HG03175 (cell line): ENCODE measurements around the gene UQCC5.

Source experiments
- ATAC-seq: cut with Tn5 transposase; IDR thresholded peaks from one replicate; pipeline ENCODE4 v1.9.1; 2021; ENCODE audit warnings: mild to moderate bottlenecking, moderate library complexity; ENCODE audit not compliant: unreplicated experiment

UQCC5 gene

DNA sequence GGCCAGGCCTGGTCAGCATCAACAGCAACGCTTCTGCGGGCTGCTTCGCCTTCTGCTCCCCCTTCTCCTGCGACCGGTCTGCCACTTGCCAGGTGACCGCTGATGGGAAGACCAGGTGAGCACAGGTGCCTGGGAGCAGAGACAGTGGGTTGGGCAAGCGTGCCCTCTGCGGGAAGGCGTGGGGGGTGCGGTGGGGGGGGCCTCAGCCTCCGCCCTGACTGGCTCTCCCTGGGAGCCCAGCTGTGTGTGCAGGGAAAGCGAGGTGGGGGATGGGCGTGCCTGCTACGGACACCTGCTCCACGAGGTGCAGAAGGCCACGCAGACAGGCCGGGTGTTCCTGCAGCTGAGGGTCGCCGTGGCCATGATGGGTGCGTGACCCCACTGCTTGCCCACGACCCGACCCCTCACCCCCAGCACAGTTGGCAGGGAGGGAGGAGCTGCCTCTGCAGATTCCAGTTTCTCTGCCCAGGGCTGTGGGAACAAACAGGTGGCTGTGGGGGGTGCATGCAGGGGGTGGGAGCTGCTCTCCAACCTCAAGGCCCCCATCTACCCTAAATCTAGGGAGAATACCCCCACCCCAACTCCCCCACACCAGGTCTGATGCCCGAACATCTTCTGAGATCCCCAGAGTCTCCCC, 32.5 kb upstream of the UQCC5 start:
- ATAC-seq: no peak

DNA sequence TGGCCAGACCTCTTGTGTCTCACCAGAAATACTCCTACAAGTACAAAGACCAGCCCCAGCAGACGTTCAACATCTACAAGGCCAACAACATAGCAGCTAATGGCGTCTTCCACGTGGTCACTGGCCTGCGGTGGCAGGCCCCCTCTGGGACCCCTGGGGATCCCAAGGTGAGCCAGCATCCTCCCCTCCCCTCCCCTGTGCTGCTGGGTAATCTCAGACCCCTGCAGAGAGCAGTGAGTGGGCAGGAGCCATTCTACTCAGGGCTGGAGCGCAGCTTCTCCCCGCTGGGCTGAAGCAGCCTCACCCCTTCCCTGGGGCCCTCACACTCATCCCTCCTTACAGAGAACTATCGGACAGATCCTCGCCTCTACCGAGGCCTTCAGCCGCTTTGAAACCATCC, 31.4 kb upstream of the UQCC5 start:
- ATAC-seq: no peak

DNA sequence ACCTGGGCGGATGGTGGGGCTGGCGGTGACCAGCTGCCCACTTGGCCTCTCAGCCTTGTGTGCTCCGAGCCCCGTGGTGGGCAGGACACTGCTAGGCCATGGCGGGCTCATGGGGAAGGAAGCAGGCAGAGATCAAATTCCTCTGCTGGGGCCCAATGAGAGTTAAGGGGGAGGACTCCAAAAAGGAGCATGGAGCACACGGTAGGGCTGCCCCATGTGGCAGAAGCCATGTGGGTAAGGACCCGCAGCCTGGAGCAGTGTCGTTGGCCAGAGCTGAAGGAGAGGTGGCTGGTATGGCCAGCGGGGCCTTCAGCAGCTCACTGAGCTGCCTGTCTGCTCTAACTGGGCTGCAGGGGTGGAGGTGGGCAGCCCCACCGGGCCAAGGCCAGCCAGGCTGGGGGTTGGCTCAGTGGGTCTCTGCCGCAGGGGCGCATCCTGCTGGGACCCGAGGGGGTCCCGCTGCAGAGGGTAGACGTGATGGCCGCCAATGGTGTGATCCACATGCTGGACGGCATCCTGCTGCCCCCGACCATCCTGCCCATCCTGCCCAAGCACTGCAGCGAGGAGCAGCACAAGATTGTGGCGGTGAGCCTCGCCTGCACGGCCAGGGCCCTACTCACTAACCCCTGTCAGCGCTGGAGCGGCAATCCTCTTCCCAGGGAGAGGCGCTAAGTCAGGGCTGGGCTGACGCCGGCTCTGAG, 30.0 kb upstream of the UQCC5 start:
- ATAC-seq: no peak

DNA sequence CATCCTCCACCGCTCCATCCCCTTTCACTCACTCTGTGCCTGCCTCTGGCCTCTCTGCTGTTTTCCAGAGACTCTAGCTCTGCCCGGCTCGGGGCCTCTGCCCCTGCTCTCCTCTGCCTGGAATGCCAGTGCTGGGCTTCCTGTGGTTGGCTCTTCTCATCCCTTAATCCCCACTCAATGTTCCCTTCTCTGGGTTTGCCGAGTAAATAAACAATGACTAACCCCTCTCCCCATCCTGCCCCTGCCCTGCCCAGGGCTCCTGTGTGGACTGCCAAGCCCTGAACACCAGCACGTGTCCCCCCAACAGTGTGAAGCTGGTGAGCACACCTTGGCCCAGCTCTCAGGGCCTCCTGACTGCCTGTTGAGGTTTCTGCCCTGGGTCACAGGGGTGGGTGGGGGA, 29.0 kb upstream of the UQCC5 start:
- ATAC-seq: no peak

DNA sequence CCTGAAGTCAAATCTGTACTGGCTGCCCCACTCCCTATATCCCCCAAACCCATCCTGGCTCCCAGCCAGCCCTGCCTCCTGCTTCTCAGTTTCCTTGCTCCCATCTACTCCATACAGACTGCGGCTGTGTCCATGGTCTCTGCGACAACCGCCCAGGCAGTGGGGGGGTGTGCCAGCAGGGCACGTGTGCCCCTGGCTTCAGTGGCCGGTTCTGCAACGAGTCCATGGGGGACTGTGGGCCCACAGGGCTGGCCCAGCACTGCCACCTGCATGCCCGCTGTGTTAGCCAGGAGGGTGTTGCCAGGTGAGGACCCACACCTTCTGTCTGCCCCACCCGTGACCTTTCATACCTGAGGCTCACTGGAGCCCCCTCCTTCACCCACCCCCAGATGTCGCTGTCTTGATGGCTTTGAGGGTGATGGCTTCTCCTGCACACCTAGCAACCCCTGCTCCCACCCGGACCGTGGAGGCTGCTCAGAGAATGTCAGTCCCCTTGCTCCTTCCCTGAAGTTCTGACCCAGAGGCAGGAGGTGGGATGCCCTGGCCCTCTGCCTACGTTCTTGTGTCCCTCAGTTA, 26.6 kb upstream of the UQCC5 start:
- no peak for ATAC-seq

DNA sequence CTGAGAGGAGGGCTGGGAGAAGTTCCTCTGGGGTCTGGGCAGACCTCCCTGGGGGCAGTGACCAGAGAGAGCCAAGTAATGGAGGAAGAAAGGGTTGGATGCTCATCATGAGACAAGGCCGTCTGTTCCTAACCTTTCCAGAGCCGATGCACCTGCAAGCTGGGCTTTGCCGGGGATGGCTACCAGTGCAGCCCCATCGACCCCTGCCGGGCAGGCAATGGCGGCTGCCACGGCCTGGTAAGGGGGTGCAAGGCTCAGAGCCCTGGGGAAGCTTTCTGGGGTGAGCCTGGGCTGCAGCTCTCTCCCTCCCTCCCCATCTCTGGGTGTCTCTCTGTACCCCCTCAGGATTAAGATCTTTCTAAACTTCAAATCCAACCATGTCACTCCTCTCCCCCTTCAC, 24.9 kb upstream of the UQCC5 start:
- ATAC-seq: no peak

DNA sequence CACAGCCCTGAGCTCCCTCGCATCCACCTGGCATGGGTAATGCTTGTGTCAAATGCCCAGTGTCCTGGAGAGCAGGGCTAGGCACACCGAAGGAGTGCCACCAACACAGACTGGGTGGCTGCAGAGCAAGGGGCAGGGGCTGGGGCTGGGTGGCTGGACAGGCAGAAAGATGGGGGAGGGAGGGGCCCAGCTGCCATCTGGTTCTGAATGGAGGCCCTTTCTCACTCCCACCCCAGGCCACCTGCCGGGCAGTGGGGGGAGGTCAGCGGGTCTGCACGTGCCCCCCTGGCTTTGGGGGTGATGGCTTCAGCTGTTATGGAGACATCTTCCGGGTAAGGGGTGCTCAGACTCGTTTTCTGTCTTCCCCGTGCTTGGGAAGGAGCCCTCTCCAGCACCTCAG, 24.3 kb upstream of the UQCC5 start:
- no peak for ATAC-seq

DNA sequence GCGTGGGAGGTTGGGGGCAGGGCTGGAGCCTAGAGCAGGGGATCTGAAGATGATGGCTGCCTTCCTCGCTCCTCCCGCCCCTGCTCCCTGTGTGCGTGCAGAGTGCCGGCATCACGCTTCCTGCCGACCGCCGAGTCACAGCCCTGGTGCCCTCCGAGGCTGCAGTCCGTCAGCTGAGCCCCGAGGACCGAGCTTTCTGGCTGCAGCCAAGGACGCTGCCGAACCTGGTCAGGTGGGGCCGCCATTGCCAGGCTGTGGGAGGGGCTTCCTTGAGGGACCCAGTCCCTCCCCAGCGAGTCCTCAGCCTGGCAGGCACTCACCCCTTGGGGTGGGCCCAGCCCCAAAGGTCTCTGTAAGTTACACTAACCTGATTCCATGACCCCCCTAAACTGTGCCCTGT, 23.7 kb upstream of the UQCC5 start:
- no peak for ATAC-seq

DNA sequence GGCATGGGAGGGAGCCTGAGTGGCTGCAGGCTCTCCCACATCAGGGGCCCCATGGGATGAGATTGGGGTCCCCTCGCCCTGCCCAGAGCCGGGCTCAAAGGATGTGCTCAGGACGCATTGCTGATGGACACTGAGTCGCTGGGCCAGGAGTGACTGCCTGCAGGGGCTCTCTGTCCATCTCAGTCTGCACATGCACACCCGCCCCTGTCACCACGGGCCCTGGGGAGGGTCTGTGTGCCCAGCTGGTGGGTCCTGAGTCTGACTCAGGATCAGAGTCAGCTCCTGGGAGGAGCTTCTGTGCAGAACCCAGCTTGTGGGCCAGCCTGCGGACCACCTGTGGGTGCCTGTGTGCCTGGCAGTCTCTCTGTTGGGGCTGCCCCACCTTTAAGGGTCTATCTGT, 23.1 kb upstream of the UQCC5 start:
- ATAC-seq: no peak

DNA sequence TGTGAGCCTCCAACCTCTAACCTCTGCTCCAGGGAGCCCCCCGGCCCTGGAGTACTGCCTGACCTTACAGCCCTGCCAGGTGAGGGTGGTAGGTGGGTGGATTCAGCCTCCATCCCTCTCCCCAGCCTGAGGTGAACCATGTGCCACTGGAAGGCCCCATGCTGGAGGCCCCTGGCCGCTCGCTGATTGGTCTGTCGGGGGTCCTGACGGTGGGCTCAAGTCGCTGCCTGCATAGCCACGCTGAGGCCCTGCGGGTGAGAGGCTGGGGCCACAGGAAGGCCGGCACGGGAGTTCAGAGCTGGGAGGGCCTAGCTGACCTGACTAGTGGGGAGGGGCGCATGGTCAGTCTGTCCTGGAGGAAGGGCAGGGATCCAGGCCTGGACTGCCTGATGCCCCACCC, 21.8 kb upstream of the UQCC5 start:
- no peak for ATAC-seq

DNA sequence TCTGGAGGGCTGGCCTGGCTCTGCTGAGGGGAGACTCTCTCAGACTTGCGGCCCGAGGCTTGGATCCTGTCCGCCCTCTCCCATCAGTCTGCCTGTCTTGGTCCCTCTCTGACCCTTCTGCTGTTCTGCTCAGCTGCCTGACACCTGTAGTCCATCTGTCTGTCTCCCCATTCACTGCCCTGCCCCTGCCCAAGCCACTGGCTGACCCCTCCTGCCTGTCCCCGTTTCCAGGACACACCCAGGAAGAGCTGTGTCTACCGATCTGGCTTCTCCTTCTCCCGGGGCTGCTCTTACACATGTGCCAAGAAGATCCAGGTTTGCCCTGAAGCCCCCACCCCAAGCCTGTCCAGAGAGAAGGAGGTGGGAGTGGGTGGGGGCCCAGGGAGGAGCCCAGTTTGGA, 21.2 kb upstream of the UQCC5 start:
- no peak for ATAC-seq

DNA sequence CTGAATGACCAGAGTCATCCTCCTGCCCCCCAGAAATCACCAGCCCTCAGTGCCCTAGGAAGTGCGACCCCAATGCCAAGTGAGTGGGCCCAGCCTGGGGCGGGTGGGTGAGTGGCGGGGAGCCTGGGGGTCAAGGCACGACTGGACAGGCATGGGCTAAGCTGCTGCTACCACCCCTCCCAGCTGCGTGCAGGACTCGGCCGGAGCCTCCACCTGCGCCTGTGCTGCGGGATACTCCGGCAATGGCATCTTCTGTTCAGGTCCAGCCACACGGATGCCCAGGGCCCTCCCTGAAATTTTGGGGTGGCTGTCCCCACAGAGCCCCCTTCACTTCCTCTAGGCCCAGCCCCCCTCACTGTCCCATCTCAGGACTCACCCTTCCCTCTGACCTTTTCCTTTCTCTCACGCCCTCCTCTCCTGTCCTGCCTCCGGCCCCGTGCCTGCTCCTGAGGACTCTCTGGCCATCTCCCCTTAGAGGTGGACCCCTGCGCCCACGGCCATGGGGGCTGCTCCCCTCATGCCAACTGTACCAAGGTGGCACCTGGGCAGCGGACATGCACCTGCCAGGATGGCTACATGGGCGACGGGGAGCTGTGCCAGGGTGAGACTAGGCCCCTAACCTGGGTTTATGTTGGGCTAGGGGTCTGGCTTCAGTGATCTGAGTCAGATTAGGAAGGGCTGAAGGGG, 19.8 kb upstream of the UQCC5 start:
- ATAC-seq: no peak

DNA sequence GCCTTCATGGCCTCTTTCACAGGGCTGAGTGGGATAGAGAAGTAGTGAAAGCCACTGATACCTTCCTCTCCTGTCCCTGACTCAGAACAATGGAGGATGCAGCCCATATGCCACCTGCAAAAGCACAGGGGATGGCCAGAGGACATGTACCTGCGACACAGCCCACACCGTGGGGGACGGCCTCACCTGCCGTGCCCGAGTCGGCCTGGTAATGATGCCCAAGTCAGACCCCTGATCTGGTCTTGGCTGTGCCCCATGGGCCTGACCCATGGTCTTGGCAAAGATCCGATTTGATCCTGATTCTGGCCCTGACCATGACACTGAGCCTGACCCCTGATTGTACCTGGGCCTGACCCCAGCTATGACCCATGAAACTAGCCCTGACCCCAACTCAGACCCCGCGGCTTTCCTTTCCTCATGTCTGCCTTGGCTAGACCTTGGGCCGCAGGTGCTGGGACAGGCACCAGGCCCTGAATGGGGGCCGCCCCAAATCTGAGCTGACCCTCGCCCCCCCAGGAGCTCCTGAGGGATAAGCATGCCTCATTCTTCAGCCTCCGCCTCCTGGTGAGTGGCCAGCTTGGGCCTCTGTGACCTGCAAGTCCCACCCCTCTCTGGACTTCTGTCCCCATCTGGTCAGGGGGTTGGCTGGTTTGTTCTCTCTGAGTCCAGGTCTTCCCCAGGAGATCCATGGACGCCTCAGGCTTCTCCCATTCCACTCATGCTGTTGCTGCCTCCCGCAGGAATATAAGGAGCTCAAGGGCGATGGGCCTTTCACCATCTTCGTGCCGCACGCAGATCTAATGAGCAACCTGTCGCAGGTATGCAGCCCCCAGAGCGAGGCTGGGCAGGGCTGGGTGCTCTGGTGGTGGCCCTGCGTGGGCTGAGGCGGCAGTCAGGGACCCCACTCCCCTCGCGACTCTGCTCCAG, 18.3 kb upstream of the UQCC5 start:
- no peak for ATAC-seq

DNA sequence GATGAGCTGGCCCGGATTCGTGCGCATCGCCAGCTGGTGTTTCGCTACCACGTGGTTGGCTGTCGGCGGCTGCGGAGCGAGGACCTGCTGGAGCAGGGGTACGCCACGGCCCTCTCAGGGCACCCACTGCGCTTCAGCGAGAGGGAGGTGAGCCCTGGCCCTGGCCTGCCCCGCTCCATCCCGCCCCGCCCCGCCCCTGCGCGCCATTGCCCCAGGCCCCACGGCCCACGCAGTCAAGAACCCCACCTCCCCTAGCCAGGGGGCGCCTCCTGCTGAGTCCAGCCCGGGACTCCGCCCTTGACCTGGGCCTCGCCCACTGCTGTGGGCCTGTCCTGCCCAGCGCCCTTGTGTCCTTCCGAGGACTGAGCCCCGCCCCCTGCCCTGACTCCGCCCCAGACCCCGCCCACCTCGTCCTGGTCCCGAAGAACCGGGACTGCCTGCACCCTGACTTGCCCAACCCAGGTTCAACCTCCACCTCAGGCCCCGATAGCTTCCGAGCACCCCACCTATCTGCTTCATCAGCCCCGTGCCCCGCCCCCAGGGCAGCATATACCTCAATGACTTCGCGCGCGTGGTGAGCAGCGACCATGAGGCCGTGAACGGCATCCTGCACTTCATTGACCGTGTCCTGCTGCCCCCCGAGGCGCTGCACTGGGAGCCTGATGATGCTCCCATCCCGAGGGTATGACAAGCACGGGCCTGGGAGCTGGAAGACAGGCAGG, 17.5 kb upstream of the UQCC5 start:
- no peak for ATAC-seq

DNA sequence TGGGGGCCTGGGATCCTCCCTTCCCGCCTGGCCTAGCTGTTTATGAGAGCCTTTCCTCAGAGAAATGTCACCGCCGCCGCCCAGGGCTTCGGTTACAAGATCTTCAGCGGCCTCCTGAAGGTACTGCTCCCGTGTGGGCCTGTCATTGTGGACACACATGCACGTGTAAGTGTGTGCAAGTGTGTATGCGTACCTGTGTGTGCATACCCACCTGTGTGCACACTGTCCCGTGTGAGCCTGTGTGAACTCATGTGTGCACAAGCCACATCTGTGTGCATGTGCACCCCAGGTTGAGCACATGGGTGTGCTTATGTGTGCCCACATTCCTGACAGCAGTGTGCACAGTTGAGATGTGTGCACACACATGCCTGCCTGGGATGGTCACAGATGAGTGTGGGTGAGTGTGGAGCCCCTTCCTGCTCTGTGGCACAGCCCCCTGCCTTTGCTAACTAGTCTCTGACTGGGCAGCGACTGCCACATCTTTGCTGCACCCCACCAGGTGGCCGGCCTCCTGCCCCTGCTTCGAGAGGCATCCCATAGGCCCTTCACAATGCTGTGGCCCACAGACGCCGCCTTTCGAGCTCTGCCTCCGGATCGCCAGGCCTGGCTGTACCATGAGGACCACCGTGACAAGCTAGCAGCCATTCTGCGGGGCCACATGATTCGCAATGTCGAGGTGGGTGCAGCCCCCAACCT, 16.8 kb upstream of the UQCC5 start:
- no peak for ATAC-seq

DNA sequence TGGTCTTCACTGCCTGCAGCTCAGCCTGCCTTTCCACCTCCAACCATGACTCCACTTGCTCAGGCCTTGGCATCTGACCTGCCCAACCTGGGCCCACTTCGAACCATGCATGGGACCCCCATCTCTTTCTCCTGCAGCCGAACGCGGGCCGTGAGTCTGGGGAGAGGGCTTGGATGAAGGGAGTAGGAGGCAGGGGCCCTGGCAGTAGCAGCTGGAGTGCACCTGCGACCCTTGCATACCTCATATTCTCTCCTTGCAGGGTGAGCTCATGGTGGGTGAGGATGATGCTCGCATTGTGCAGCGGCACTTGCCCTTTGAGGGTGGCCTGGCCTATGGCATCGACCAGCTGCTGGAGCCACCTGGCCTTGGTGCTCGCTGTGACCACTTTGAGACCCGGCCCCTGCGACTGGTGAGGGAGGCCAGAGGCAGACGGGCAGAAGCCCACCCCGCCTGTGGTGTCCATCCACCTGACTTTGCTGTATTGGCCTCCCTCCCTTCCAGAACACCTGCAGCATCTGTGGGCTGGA, 16.2 kb upstream of the UQCC5 start:
- ATAC-seq: no peak

DNA sequence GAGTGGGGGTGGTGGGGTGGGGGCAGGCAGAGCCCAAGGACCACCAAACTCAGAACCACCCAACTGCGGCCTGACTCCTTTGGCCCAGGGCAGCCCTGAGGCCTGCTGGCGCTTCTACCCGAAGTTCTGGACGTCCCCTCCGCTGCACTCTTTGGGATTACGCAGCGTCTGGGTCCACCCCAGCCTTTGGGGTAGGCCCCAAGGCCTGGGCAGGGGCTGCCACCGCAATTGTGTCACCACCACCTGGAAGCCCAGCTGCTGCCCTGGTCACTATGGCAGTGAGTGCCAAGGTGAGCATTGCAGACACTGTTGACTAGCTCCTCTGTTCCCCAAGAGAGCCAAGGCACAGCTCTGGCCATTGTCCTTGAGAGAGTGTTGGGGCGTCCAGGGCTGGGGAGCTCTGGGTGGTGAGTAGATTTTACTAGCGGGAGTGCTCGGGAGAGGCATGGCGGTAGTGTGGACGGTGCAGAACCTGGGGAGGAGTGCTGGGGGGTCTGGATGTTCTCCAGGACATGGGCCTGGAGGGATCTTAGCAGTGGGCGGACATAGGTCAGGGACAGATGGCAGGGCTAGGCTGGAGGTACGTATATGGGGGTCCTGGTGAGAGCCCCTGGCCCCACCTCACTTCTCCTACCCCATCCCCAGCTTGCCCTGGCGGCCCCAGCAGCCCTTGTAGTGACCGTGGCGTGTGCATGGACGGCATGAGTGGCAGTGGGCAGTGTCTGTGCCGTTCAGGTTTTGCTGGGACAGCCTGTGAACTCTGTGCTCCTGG, 15.5 kb upstream of the UQCC5 start:
- no peak for ATAC-seq

DNA sequence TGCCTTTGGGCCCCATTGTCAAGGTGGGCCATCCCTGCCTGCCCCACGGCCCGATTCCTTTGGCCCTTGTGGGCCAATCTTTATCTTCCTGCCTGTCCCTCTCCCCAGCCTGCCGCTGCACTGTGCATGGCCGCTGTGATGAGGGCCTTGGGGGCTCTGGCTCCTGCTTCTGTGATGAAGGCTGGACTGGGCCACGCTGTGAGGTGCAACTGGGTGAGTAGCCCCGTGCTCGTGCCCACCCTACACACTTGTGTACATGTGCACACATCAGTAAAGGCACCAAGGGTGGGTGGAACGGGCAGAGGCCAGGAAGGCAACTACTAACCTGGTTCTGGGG, 14.9 kb upstream of the UQCC5 start:
- ATAC-seq: no peak
